ENCODE results near the gene LAMB1.
A peak's percentile ranks its signal among the peaks of the same experiment; 100 is the strongest.

Gene LAMB1

DNA sequence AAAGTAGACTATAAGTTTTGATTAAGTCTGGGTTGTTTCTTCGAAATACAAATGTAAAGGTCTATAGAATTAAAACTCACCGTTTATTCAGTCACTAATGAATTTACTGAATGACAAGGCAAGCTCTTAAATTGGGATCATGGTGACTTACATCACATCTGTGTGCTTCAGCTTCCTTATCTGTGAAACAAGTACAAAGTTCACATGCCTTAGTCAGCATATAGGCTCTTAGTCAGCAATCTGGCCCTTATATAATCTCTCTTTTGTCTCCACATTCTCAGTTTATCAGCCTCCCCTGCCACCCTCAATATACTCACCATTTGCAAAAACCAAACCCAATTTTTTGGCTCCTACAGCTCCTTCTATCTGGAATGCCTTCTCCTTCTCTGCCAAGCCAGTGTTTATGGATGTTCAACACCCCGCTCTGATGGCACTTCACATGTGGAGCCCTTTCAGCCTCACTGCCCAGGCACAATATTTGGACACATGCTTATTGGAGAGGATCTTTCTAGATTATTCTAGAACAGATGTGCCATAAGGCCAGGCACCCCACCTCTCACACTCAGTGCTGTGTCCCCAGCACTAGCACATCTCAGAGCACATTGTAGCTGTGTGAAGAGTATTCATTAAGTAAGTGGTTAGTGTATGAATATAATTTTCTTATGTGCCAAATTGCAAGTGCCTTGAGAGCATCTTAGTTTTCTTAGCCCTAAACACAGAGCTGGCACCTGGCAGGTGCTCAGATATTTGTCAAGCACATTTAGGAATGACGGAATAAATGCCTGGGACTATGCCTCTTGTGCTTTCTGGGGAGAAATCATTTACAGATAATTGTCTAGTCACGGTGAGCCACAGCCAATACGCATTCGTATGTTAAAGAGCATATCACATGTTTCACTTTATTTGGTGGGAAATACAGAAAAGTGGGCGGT is 9.8 kb upstream of the LAMB1 start:
- no peak for ATAC-seq (replicated peaks)
- Mint-ChIP-seq H3K27me3 (peaks cover 4% of the 10 kb centered on the region in 2 donors), H3K27ac (no peak overlapping the region), H3K36me3 (no peaks in the 10 kb centered on the region), H3K4me3 (no peak overlapping the region), H3K4me1 (peaks cover 3 to 8% of the 10 kb centered on the region in 2 donors), H3K9me3 (no peaks in the 10 kb centered on the region)
- no peak for DNase-seq

GRCh38 chr7:108010377-108010776 is 7.4 kb upstream of the LAMB1 start:
- Mint-ChIP-seq H3K27ac (no peak overlapping the region), H3K4me1 (peaks cover 3 to 8% of the 10 kb centered on the region in 2 donors), H3K9me3 (no peaks in the 10 kb centered on the region), H3K4me3 (no peak overlapping the region), H3K36me3 (no peaks in the 10 kb centered on the region), H3K27me3 (peaks cover 14 to 25% of the 10 kb centered on the region in 2 donors)
- ATAC-seq (replicated peaks): peak; percentile 38 to 57
- DNase-seq: no peak

- Mint-ChIP-seq H3K4me3 (no peak overlapping the region), H3K27ac (no peak overlapping the region), H3K27me3 (peaks cover 19 to 30% of the 10 kb centered on the region in 2 donors), H3K4me1 (peaks cover 3 to 8% of the 10 kb centered on the region in 2 donors), H3K36me3 (no peaks in the 10 kb centered on the region), H3K9me3 (no peaks in the 10 kb centered on the region)
- ATAC-seq (replicated peaks) (no peak), DNase-seq (no peak)
Observed at GRCh38 chr7:108009873-108010272, 6.9 kb upstream of the LAMB1 start.

GRCh38 chr7:108008827-108009226 is 5.9 kb upstream of the LAMB1 start:
- DNase-seq (no peak), ATAC-seq (replicated peaks) (no peak)
- Mint-ChIP-seq H3K36me3 (no peaks in the 10 kb centered on the region), H3K9me3 (no peaks in the 10 kb centered on the region), H3K27me3 (peaks cover 26 to 38% of the 10 kb centered on the region in 2 donors), H3K4me3 (no peak overlapping the region), H3K4me1 (peaks cover 7 to 13% of the 10 kb centered on the region in 2 donors), H3K27ac (no peak overlapping the region)

- Mint-ChIP-seq H3K36me3 (no peaks in the 10 kb centered on the region), H3K4me1 (peaks cover 7 to 17% of the 10 kb centered on the region in 2 donors), H3K4me3 (no peak overlapping the region), H3K27ac (no peak overlapping the region), H3K27me3 (peaks cover 29 to 41% of the 10 kb centered on the region in 2 donors), H3K9me3 (no peaks in the 10 kb centered on the region)
- DNase-seq (no peak), ATAC-seq (replicated peaks) (no peak)
Observed at GRCh38 chr7:108008240-108008639, 5.3 kb upstream of the LAMB1 start.

GRCh38 chr7:108007762-108008161 is 4.8 kb upstream of the LAMB1 start:
- peaks cover 9 to 20% of the 10 kb centered on the region in 2 donors for H3K4me1 Mint-ChIP-seq
- no peak overlapping the region for H3K4me3 Mint-ChIP-seq
- H3K9me3 Mint-ChIP-seq: no peaks in the 10 kb centered on the region
- DNase-seq (no peak), ATAC-seq (replicated peaks) (no peak)
- peaks cover 0 to 2% of the 10 kb centered on the region in 2 donors for H3K36me3 Mint-ChIP-seq
- peaks cover 31 to 45% of the 10 kb centered on the region in 2 donors for H3K27me3 Mint-ChIP-seq
- H3K27ac Mint-ChIP-seq: no peak overlapping the region

DNA sequence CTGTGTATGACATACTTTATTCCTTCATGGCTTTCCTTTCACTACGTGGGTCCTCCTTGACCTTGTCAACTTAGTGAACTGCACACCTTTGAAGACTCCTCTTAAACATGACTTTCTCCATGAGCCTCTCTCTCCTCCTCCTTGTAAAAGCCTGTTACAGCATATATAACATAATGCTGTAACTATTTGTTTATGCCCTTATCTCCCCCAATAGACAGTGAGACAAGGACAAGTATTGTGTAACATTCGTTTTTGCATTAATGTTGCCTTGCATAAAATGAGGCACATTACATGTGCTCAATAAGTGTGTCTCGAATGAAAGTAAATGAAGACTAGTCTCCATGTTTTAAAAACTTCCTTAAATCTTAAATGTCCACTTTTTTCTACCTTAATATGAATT is 4.3 kb upstream of the LAMB1 start:
- DNase-seq (no peak), ATAC-seq (replicated peaks) (no peak)
- H3K27ac Mint-ChIP-seq: no peak overlapping the region
- no peak overlapping the region for H3K4me3 Mint-ChIP-seq
- peaks cover 12 to 23% of the 10 kb centered on the region in 2 donors for H3K4me1 Mint-ChIP-seq
- H3K9me3 Mint-ChIP-seq: no peaks in the 10 kb centered on the region
- H3K27me3 Mint-ChIP-seq: peaks cover 35 to 50% of the 10 kb centered on the region in 2 donors
- H3K36me3 Mint-ChIP-seq: peaks cover 0 to 3% of the 10 kb centered on the region in 2 donors

DNA sequence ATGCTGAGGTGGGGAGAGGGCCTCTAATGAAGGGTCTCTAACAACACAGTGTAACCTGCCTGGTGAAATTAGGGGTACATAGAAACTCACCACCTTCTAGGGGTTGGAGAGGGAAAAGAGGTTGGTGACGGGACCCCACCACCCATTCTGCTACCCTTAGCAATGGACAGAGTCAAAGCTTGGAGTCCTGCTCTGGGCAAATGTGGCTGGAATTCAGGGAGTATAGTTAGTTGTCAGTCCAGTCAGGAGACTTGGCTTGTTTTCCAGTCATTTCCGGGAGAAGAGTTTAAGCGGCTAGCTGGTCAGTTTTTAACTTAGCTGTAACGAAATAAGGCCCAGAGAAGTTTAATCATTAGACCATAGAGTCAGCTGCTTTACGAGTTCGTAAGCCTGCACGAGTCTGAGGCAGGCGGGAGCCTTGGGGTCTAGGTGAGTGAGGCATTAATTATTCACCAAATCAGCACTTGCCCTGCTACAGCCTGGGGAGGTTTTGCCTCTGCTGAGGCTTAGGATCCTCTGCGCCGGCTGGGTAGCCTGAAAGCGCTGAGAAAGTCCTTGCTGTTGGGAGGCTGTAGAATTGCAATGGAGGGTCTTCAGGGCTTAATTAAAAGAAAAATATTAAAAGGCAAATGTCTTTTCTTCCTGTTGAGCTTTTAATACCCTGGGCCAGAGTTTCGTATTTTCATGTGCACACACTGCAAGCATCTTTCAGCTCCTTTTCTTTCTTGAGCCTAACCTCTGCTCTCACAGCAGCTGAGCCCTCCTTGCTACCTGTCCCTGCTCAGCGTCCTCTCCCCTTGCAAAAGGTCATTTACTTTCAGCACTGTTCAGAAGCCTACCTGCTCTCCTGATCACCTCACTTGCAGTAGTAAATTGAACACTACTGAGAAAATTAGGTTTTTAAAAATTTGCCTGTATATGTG is 1.5 kb upstream of the LAMB1 start:
- peaks cover 14 to 24% of the 10 kb centered on the region in 2 donors for H3K4me1 Mint-ChIP-seq
- H3K36me3 Mint-ChIP-seq: peaks cover 0 to 6% of the 10 kb centered on the region in 2 donors
- peak overlapping the region; percentile 2 for H3K27ac Mint-ChIP-seq
- no peak for ATAC-seq (replicated peaks)
- no peaks in the 10 kb centered on the region for H3K9me3 Mint-ChIP-seq
- DNase-seq: no peak
- H3K4me3 Mint-ChIP-seq: peak overlapping the region; percentile 24 to 29
- H3K27me3 Mint-ChIP-seq: peaks cover 46 to 63% of the 10 kb centered on the region in 2 donors

DNA sequence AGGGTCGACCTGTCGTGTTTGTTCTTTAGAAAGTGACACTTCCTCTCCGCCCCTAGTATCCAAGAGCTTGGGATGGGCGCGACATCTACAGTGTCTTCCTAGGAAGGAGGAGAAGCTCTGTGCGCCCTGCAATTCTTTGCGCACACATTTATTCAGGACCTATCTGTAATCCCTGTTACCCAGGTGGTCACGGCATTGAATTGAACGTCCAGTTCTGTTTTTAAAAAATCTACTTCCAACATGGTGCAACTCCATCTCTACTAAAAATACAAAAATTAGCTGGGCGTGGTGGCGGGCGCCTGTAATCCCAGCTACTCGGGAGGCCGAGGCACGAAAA is 606 bp upstream of the LAMB1 start:
- Mint-ChIP-seq H3K27me3 (peaks cover 52 to 70% of the 10 kb centered on the region in 2 donors), H3K4me3 (peak overlapping the region; percentile 24 to 29), H3K36me3 (peaks cover 0 to 6% of the 10 kb centered on the region in 2 donors), H3K27ac (peak overlapping the region; percentile 2), H3K4me1 (peaks cover 14 to 24% of the 10 kb centered on the region in 2 donors), H3K9me3 (no peaks in the 10 kb centered on the region)
- DNase-seq (no peak), ATAC-seq (replicated peaks) (no peak)

GRCh38 chr7:108001764-108002725 is 916 bp downstream of the LAMB1 start:
- no peaks in the 10 kb centered on the region for H3K9me3 Mint-ChIP-seq
- peaks cover 48 to 71% of the 10 kb centered on the region in 2 donors for H3K27me3 Mint-ChIP-seq
- H3K4me3 Mint-ChIP-seq: peak overlapping the region; percentile 83 to 84
- peaks cover 14 to 24% of the 10 kb centered on the region in 2 donors for H3K4me1 Mint-ChIP-seq
- peak in 1 of 2 donors; percentile 19 for ATAC-seq (replicated peaks)
- peak overlapping the region; percentile 34 for H3K27ac Mint-ChIP-seq
- no peak for DNase-seq
- H3K36me3 Mint-ChIP-seq: peaks cover 0 to 6% of the 10 kb centered on the region in 2 donors

GRCh38 chr7:108000875-108001763 is 1.8 kb downstream of the LAMB1 start:
- Mint-ChIP-seq H3K27me3 (peaks cover 39 to 71% of the 10 kb centered on the region in 2 donors), H3K9me3 (no peaks in the 10 kb centered on the region), H3K36me3 (peaks cover 0 to 6% of the 10 kb centered on the region in 2 donors), H3K4me1 (peaks cover 14 to 24% of the 10 kb centered on the region in 2 donors), H3K27ac (peak overlapping the region; percentile 34), H3K4me3 (peak overlapping the region; percentile 81 to 84)
- DNase-seq (no peak), ATAC-seq (replicated peaks) (peak in 1 of 2 donors; percentile 35)

DNA sequence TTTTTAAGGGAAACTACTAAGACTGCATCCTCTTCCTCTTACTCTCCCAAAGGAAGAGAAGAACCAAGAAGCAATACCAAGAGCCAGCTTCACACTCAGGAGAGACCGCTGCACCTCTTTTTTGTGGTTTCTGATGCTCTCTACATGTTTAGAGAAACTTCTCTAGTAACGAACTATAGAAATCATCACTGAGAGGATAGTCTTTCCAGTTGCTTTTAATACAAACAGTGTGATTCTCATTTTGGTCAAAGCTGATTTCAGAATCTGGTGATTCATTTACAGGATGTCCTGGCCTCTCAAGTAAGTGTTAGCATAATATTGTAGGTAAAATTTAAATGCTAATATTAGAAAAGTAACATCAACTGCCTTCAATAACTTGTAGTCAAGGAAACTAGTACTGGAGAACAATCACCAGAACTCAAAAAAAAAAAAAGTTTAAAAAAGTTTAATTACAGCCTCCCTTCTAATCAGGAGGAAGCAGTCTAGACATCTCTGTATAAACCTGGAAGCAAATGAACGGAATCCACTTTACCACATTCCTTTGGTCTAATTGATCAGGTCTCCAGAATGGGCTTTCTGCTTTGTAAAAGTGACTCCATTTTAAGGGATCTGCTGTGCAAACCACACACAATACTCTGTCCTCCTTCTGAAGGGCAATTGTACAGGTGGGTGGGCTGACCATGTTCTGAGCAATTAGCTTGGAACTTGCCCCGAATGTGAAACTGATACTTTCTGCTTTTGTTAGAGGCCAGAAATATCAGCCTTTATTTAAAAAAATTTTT is 3.0 kb downstream of the LAMB1 start:
- Mint-ChIP-seq H3K4me3 (no peak overlapping the region), H3K27me3 (peaks cover 39 to 72% of the 10 kb centered on the region in 2 donors), H3K4me1 (peaks cover 14 to 24% of the 10 kb centered on the region in 2 donors), H3K36me3 (peaks cover 0 to 6% of the 10 kb centered on the region in 2 donors), H3K9me3 (no peaks in the 10 kb centered on the region), H3K27ac (no peak overlapping the region)
- DNase-seq (no peak), ATAC-seq (replicated peaks) (no peak)
